ENCODE data around the gene JPH2. TPM values are rescaled to one million over a fixed set of nuclear protein-coding genes. Genes with fewer than 3 reads are reported as not detected.
A peak's percentile ranks its signal among the peaks of the same experiment; 100 is the strongest.

The JPH2 gene
- total RNA-seq, 4 donors from 2014 or later: 173 to 442 (median 242) TPM

- Histone ChIP-seq H3K27ac (no peak overlapping the region), H3K4me1 (peaks cover 0 to 46% (median 3%) of the 10 kb centered on the region in 3 donors), H3K9me3 (no peaks in the 10 kb centered on the region), H3K36me3 (no peaks in the 10 kb centered on the region), H3K4me3 (no peak overlapping the region), H3K27me3 (no peaks in the 10 kb centered on the region)
- WGBS, 2 donors (ENCODE audit: low coverage in 1 of 2): 100% methylated on average over 1 of the region's 2 CpGs; no CpG with 5 or more reads in 1 of the 2 donors
- ATAC-seq: no peak
- TF ChIP-seq POLR2A (IDR thresholded peaks at IDR 0.05): no peak
- no peak for TF ChIP-seq CTCF (IDR thresholded peaks at IDR 0.05)
- no peak for TF ChIP-seq EP300 (IDR thresholded peaks at IDR 0.05)
- TF ChIP-seq POLR2AphosphoS5 (IDR thresholded peaks at IDR 0.05): no peak
Observed at GRCh38 chr20:44084439-44084838, 102.5 kb downstream of the JPH2 start.

DNA sequence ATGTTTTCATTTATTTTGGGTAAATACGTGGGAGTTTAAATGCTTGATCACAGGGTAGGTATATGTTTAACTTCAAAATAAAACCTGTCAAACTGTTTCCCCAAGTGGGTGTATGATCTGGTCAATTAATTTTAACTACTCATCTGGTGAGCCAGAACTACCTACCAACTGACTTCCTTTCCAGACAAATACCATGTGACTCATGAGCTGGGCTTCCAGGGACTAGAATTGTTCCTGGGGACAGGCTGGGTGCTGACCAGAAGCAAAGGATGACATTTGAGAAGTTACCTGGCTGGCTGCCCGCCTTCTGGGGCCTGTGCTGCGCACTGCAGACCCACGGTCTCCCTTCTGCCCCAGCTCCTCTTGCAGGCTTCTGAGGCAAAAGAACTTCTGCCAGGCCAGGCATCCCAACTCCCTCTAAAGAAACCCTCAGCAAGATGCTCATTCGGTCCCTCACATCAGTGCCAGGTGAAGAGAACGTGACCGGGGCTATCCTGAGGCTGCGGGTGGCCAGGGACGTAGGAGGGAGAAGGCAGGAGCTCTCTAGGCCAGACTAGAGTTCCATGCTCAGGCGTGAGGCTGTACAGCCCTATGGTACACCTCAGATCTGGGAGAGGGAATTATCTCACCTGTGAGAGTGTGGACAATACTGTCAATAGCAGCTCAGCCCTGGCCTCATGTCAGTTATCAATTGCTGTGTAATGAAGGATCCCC is 103.6 kb downstream of the JPH2 start:
- Histone ChIP-seq H3K27me3 (no peaks in the 10 kb centered on the region), H3K36me3 (no peaks in the 10 kb centered on the region), H3K4me1 (peaks cover 0 to 43% (median 3%) of the 10 kb centered on the region in 3 donors), H3K27ac (peak overlapping the region in 2 of 4 donors; percentile 38 to 39), H3K9me3 (no peaks in the 10 kb centered on the region), H3K4me3 (no peak overlapping the region)
- WGBS, 2 donors (ENCODE audit: low coverage in 1 of 2): 40 to 84% methylated on average over 1 to 7 of the region's 10 CpGs
- no peak for ATAC-seq
- no peak for TF ChIP-seq EP300 (IDR thresholded peaks at IDR 0.05)
- TF ChIP-seq CTCF (IDR thresholded peaks at IDR 0.05): no peak
- no peak for TF ChIP-seq POLR2A (IDR thresholded peaks at IDR 0.05)
- TF ChIP-seq POLR2AphosphoS5 (IDR thresholded peaks at IDR 0.05): peak; percentile 14

DNA sequence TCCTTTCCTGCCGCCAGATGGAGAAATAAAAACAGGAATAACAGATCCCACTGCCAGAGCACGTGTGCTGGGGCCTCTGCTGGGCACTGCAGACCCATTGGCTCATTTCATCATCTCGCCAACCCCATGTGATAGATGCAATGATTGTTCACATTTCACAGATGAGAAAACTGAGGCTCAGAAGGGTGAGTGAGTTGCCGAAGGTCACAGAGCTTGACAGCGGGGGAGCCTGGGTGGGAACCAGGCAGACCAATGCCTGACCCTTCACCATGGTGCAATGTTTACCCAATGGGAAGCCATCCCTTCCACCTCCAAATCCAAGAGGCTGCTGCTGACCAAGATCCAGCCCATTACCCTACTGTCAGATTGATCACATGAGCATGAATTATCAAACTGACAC is 105.1 kb downstream of the JPH2 start:
- H3K4me3 ChIP-seq: no peak overlapping the region
- TF ChIP-seq POLR2AphosphoS5 (IDR thresholded peaks at IDR 0.05) (no peak), CTCF (IDR thresholded peaks at IDR 0.05) (no peak), POLR2A (IDR thresholded peaks at IDR 0.05) (no peak), EP300 (IDR thresholded peaks at IDR 0.05) (no peak)
- H3K9me3 ChIP-seq: no peaks in the 10 kb centered on the region
- no peak for ATAC-seq
- 80% methylated on average over 1 to 2 of the region's 5 CpGs for WGBS, 2 donors (ENCODE audit: low coverage in 1 of 2)
- H3K4me1 ChIP-seq: peaks cover 0 to 31% (median 3%) of the 10 kb centered on the region in 3 donors
- H3K27me3 ChIP-seq: no peaks in the 10 kb centered on the region
- no peak overlapping the region for H3K27ac ChIP-seq
- H3K36me3 ChIP-seq: no peaks in the 10 kb centered on the region

DNA sequence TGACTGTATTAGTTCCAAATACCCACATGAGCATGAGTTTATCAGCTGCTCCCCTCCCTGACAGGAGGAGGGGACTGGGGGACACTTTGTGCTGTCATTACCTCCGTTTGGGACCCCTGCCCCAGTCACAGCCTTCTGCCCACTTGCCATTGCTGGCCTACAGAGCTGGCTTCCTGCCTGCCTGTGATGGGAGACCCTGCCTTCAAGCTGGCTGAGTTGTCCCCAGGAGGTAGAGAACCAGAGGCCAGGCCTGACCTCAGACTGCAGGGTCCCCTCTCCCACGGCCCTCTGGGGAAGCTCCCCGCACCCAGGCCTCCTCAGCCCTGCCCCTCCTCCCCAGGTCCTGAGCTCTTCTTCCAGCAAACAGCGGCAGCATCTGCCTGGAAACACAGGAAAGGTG is 105.5 kb downstream of the JPH2 start:
- H3K4me3 ChIP-seq: no peak overlapping the region
- no peaks in the 10 kb centered on the region for H3K9me3 ChIP-seq
- no peak for ATAC-seq
- H3K27ac ChIP-seq: no peak overlapping the region
- TF ChIP-seq EP300 (IDR thresholded peaks at IDR 0.05) (no peak), CTCF (IDR thresholded peaks at IDR 0.05) (no peak), POLR2A (IDR thresholded peaks at IDR 0.05) (no peak), POLR2AphosphoS5 (IDR thresholded peaks at IDR 0.05) (no peak)
- H3K4me1 ChIP-seq: peaks cover 0 to 30% (median 3%) of the 10 kb centered on the region in 3 donors
- no peaks in the 10 kb centered on the region for H3K27me3 ChIP-seq
- WGBS, 2 donors (ENCODE audit: low coverage in 1 of 2): 31% methylated on average over 2 of the region's 4 CpGs; no CpG with 5 or more reads in 1 of the 2 donors
- H3K36me3 ChIP-seq: no peaks in the 10 kb centered on the region
